ENCODE results near the gene KRT76.
"Not testable (repeated sequence)": the region's sequence is repeated elsewhere in the genome, so short reads cannot be mapped to it uniquely, and the experiment has no call there.

Gene KRT76

DNA sequence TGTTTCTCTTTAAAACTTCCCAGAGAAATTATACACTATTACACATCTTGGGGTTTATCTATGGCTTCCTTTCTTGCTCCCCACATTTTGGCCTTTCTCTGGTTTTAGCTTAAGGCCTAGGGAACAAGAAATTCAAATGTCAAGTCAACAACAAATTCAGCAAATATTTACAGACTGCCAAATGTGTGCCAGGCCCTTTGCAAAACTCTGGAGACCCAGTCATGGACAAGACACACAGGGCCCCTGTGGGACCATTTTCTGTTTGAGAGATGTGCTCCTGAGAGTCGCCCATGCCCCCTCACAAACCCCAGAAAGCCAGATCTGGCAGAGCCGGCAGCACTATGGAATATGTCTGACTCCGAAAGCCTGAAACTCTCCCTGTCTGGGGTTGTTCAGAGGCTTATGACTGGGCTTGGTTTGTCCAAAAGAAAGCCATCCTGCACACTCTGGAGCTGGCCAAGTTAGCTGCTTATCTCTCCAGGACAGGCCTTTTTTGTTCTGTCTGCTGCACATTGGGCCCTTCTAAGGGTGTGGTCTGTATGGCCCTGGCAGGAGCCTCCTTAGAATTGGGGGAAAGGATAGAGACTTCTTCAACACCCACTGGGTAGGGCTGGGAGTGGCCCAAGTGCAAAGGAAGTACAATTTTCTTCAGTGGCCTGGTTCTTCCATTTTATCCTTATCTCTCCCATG is 19.8 kb upstream of the KRT76 start:
- no peak for DNase-seq

DNA sequence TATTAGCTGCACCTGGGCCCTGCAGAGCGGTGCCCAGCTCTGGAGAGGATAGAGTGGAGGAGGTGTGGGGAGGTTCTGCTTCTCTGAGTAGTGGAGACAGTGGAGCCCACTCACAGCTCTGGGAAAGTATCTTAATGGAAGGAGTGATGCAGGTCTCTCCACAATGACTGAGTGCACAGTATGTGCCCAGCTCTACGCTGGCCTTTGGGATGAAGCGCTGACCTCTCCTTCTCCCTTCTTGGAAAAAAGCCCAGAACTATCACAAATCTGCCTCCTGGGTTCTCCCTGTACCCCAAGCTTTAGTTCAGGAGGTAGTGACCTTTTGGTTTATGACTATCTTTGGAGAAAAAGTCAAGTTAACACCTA is 19.3 kb upstream of the KRT76 start:
- DNase-seq = no peak

DNA sequence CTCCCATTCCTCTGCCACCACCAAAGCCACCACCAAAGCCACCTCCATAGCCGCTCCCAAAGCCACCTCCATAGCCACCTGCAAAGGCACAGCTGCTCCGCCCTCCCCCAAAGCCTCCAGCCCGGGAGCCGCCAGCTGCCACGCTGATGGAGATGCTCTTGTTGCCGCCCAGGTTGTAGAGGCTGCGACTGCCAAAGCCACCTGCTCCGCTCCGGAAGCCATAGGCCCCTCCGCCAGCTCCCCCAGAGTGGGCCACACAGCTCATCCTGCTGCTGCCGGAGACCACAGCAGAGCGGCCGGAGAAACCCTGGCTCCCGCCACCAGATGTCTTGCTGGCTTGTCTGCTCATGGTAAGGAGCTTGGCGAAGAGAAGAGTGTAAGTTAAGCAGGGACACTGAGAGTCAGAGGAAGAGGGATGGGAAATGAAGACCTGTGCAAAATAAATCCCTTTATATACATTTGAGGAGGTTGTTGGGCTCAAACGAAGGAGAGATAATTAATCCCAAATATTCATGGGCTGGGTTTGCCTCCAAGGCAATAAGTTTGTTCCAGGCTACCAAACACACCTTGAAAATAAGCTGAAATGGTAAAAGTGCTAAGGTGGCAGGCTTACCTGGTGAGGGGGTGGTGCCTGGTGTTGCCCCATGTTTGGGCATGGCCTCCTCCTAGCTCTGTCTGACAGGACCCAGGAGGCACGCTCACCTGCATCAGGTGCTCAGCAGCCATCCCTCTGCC is 18.7 kb upstream of the KRT76 start, which contains the start of gene KRT3:
Gene KRT3 (minus strand): TSS at position 424 of the 735 bp plus-strand sequence. CDS start 75 bp downstream, at position 349.
- no peak for DNase-seq

DNA sequence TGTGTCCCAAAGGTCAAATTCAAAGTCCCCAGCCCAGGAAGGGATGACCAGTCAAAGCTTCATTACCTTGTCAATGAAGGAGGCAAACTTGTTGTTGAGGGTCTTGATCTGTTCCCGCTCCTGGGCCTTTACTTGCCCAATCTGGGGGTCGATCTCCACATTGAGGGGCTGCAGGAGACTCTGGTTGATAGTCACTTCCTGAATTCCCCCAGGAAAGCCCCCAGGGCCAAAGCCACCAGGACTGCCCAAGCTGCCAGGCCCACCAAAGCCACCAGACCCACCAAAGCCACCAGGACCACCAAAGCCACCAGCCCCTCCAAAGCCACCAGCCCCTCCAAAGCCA is 18.2 kb upstream of the KRT76 start:
- not testable (repeated sequence) for DNase-seq

DNA sequence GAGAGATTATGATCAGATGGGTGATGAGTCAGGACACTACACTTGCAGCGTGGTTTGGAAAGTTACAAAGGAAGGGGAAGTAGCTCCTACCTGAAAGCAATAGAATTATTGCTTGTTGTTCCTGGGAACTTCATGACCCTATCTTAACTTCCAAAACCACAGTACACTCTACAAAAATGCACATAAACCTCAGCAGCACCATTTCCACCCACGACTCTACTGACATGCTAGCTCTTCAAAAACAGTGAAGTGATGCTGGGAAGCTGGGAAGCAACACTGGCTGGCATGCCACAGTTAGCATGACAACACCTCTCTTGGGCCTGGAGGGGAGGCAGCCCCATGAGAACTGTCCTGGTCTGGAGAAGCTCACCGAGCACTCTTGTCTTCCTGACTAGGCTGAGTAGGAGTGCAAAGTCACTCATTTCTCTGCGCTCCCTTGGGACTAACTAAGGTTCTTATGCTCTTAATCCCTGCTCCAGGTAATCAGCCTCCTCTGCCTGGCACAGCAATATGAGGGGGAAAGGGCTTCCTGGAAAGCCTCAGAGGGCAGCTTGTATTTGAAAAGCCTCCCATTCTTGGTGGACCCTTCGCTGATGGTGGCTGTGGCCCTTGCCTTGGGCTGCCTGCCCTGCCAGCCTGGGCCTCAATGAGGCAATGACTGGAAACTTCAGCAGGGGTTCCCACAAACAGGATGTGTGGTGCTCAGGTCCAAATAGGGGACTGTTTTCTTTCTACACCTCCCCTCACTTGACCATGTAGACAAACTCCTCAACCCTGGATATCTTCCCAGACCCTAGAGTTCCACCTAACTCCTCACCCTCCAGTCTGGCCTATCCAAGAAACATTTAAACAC is 17.6 kb upstream of the KRT76 start:
- DNase-seq = no peak

DNA sequence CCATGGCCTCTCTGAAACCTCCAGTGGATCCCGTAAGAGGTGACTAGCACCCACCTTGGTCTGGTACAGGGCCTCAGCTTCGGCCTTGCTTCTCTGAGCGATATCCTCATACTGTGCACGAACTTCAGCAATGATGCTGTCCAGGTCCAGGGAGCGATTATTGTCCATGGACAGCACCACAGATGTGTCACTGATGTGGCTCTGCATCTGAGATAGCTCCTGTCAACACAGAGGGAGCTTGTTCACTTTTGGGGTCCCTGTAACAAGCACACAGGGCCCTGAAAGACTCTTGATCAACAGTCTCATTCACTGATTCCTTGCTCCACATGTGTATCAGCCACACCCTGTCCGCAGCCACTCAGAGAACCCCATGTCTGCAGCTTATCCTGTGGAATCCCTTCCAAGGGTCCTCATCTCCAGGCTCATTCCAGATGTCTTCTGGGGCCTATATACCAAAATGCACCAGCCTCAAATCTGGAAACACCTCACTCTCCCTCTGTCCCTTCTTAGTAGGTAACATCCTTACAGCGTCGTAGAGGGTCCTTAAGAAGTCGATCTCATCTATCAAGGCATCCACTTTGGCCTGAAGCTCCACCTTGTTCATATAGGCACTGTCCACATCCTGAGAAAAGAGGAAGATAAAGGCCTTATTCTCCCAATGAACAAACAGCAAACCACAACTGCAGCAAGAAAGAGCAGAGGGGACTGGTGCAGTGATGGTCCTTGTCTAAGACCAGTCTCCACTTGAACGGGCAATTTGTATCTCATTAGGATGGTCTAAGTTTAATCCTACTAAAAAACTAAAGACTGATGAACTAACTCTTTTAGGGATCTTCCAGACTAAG is 15.3 kb upstream of the KRT76 start:
- DNase-seq = no peak

DNA sequence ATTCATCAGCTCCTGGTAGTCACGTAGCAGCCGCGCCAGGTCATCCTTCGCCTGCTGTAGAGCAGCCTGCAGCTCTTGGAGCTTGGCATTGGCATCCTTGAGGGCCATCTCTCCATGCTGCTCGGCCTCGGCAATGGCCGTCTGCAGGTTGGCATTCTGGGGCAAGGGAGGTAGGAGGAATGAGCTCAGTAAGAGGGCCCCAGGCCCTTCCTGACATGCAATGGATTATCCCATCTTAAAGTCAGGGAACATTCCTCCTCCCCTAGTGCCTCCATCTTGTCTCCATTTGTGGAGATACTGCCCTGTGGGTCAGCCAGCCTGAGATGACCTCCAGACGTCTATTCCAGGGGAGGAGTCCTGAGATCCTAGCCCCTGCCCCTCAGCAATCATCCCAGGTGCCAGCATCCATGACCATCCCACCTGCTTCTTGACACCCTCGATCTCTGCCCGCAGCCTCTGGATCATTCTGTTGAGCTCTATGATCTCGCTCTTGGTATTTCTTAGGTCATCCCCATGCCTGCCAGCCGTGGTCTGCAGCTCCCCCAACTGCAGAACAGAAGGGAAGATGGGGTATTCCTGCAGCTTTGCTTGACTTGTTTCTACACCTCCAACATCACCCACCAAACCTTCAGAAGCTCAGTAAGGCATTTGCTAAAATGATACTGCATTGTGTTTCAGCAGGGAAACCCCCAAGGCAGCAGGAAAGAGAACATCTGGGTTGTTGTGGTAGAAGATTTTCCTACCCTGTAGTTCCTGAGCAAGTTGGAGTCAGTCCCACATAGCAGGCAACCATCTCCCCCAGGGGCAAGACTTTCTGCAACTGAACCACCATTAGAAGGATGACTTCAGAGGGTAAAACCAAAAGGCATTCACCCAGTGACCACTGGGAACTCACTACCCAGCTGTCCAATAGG is 14.4 kb upstream of the KRT76 start:
- no peak for DNase-seq

DNA sequence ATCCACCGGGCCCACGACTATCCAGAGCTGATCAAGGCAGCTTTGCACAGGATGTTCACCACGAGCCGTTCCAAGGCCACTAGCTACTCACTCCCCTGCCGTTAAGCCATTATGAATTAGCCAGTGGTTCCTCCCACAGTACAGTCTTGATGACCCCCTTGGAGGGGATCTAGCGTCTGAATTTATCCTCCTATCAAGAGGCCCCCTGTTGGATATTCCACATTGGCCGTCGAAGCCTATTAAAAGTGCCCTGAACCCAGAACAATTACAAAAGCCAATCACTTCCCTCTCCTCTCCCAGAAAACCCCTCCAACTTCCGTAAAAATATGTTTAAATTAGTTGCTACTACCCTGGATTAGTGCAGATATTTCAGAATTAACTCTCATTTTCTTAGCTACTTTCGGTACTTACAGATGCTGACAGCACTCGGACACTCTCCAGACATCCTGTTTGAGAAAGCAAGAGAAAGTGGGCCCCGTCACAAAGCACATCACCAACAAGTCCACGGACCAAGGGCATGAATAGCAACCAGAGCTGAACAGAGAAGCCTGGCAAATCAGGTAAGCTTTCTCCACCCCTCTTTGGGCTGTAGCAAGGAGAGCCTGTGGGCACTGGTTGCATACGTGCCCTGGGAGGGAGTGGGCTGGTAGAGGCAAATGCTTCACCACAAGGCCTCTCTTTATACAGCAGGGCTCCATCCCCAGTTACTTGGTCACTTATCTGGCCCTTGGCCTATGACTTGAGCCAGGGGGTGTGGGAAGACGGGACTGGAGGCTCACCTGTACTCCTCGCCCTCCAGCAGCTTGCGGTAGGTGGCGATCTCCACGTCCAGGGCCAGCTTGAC is 13.5 kb upstream of the KRT76 start:
- no peak for DNase-seq

DNA sequence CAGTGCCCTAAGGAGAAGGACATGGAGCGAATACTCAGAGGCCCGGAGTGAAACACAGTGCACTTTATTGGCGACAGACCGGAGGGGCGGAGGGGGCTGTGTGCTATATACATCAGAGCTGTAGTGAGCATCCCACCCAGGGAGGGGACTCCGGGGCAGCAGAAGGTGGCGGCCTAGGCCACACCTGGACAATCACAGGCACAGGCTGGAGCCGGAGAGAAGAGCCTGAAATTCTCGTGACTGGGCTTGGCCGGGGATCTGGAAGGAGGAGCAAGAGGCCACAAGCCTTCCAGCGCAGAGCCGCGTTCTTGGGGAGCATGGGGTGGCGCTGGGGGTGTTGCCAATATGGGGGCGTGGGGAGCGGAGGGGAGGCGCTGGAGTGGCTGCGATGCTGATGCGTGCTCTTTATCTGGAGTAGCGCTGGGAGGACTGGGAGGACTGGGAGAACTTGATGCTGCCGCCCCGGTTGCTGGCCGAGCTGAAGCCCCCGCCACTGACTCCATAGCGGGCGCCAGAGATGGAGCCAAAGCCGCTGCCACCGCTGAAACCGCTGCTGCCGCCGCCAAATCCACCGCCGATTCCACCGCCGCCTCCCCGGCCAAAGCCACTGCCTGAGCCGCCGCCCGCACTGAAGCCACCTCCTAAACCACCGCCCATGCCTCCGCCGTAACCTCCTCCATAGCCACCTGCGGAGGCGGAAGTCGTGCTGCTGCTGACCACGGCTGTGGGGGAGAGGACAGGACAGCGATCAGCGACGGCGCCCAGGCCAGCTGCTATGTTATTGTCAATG is 12.7 kb upstream of the KRT76 start:
- DNase-seq = no peak

DNA sequence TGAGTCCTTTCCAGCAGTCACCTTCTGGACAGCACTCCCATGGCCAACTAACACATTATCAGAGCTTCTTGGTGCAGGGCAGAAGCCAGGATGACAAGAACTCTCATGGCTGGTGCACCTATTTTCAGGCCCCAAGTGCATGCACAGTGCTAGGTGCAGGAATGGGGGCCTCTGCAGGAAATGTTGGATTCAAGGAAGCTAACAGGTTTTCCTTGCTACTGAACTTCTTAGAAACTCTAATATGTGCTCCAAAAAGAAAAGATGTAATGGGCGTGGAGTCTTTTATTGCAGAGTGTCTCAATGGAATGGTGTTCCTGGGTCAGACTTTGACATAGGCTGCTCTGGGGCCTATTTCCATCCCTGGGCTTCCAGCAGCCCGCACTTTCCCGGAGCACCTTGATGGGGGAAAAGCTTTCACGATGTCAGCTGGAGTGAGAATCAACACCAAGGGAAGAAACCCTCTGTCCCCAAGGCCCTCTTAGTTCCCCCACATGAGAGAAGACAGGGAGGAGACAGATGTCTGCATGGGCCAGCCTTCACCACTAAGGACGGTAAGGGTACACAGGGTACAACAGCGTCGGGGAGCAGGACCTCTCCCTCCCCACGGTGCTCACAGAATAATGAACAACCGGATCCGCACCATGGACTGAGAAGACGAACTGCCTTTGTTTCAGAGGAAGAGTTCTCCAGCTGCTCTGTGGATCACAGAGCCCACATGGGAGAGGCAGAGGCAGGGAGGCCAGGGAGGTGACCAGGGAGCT is 11.9 kb upstream of the KRT76 start:
- DNase-seq = no peak

DNA sequence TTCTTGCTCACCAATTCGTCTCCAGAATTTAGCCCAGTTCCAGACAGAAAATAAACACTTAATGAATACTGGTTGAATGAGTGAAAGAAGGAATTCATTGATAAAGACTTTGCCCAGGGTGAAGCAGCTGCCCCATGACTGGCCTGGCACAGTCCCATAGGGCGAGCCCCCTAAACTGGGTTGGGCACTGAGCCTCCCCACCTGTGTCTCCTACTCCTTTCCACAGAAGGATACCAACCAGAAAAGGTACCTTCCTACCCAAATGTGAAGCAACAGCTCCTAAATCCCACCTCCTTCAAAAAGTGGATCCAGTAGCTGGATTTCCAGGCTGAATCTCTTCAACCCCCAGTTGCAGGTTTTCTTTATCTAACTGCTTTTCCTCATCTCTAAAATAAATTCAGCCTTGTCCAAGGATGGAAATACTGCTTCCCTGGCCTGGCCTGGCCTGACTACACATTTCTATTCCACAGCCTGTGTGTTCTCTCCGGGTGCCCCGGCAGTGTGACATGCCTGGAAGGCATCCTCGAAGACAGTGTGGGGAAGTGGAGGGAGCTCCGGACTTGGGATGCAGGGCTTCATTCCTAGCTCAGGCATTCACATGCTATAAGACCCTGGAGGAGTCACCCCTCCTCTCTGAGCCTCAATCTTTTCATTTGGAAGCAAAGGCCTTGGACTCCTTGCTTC is 11.2 kb upstream of the KRT76 start:
- DNase-seq = no peak

DNA sequence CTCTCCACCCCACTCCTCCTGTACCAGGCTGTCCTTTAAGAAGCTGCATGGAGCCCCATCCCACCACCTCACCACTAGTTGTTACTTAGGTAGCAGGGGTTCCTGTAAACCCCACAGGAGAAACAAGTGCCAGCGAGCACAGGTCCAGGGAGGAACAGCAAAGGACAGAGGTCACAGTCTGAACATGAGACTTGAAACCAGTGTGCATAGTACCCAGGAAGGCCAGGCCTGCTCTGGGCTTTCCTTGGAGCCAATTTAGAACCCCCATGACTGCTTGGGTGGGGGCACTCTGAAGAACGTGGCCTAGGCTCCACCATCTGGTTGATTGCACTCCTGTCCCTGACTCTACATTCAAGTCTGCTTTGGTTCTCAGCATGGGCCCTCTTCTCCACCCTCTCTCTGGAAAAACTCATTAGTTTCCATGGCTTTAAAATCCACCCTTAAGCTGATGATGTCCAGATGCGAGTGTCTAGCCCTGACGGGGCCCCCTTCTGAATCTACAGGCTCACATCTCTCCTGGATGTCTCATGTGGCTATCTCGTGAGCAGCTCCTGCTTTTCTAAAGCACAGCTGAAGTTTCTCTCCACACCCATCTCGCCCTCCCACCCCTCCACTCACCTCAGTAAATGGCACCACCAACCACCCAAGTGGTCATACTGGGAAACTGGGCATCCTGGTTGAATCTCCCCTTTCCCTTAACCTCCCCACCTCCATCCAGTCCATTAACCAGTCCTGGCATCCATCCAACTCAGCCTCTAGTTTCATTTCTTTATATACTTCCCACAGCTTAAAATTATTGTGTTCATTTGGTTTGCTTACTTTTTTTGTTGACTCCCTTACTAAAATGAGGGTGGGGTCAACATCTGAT is 10.4 kb upstream of the KRT76 start:
- DNase-seq = no peak

DNA sequence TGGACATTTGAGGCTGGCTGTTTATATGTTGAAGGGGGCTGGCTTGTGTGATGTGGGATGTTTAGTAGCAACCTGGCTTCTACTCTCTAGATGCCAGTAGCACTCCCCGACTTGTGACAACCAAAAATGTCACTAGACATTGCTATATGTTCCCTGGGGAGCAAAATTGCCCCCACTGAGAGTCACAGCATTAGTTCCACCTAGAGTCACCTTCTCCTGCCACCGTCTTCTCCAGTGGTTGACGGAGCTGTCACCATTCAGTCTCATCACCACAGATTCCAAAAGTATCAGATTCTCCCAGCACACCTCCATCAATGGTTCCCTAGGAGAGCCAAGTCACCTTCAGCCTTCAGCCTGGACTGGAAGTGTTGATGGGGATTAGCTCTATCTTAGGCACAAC is 7.8 kb upstream of the KRT76 start:
- no peak for DNase-seq

DNA sequence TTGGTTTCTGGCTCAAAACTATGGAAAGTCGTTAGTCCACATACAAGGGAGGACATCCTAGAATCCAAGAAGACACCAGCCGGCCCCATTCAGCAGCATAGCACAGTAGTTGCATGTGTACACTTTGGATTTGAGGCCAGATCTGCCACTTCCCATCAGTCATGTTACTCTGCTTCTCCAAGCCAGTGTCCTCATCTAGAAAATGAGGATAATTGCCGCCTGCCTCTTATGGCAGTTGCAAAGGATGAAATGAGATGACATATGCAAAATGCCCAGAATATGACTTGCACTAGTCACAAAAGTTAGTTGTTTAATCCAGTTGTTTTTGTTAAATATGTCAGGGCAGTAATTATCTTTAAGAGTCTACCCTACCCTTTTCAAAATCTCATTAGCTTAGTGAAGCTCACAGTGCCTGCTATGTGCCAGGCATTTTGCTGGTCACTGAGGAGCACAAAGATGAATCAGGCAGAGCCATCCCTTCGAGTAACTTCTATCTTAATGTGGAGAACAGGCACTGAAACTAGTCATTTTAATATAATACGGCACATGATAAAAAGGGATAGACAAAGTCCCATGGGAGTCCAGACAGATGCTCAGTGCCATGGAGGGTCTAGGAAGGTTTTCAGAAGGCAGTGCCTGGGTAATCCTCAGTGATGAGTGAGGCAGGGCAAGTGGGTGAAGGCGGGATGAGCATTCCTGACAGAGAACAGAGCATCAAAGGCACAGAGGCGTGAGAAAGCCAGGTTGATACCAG is 6.6 kb upstream of the KRT76 start:
- no peak for DNase-seq

DNA sequence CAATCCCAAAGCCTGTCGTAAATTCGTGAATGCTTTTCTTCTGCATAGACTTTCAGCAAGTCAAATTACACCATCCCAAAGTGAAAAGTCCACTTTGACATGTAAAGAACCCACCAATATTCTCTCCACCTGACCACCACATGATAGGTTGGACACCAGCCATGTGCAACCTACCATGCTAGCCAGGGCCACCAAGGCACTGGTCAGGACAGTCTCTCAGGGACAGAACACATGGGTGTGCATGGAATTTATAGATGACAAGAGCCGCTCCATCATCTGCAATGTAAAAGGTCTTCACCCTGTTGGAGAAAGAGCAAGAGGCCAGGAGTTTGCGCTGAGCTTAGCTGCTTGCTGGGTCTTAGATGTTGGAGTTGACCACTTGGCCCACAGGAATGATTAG is 5.4 kb upstream of the KRT76 start:
- no peak for DNase-seq

DNA sequence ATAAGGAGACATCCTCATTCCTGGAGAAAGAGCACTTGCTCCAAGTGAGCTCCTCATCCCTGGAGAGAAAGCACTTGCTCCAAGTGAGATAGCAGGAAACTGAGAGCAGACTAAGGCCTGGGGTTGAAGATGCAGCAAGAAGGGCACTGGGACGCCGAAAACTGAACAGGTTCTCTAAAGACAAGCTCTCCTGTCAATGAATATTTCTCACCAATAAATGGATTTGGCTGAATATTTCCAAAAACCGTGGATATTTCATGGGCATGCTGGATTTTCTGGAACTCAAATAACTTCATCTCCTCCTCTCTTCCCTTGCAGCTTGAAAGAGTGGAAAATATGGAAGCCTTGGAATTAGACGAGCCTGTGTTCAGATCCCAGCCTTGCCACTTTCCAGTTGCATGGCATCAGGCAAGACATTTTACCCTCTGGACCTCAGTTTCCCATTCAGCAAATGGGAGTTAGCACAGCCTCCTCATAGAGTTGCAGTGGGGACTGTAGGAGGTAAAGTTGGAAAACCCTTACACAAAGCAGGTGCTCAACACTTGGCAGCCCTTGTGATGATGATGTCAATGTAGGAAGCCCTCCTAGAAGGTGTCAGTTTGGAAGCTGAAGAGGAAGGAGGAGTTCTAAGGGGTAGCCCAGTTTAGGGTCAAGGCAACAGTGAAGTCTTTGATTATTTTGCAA is 4.4 kb upstream of the KRT76 start:
- DNase-seq = no peak

Data from effector CD4-positive, alpha-beta T cell (primary cell).